Smooth muscle cell of bladder (primary cell): Measurements from ENCODE around the gene NEK11. TPM values are rescaled to one million over a fixed set of nuclear protein-coding genes. Genes with fewer than 3 reads are reported as not detected.

Experiments used
- total RNA-seq: library from RNA; depleted of rRNA; stranded (reverse); fragments of >200 nt; gene quantifications from 2 replicates; pipeline ENCODE4 v1.2.3, GENCODE V29; 2014

The NEK11 gene, protein sequence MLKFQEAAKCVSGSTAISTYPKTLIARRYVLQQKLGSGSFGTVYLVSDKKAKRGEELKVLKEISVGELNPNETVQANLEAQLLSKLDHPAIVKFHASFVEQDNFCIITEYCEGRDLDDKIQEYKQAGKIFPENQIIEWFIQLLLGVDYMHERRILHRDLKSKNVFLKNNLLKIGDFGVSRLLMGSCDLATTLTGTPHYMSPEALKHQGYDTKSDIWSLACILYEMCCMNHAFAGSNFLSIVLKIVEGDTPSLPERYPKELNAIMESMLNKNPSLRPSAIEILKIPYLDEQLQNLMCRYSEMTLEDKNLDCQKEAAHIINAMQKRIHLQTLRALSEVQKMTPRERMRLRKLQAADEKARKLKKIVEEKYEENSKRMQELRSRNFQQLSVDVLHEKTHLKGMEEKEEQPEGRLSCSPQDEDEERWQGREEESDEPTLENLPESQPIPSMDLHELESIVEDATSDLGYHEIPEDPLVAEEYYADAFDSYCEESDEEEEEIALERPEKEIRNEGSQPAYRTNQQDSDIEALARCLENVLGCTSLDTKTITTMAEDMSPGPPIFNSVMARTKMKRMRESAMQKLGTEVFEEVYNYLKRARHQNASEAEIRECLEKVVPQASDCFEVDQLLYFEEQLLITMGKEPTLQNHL
- 4.7 and 6.1 TPM in 2 replicates for total RNA-seq

DNA sequence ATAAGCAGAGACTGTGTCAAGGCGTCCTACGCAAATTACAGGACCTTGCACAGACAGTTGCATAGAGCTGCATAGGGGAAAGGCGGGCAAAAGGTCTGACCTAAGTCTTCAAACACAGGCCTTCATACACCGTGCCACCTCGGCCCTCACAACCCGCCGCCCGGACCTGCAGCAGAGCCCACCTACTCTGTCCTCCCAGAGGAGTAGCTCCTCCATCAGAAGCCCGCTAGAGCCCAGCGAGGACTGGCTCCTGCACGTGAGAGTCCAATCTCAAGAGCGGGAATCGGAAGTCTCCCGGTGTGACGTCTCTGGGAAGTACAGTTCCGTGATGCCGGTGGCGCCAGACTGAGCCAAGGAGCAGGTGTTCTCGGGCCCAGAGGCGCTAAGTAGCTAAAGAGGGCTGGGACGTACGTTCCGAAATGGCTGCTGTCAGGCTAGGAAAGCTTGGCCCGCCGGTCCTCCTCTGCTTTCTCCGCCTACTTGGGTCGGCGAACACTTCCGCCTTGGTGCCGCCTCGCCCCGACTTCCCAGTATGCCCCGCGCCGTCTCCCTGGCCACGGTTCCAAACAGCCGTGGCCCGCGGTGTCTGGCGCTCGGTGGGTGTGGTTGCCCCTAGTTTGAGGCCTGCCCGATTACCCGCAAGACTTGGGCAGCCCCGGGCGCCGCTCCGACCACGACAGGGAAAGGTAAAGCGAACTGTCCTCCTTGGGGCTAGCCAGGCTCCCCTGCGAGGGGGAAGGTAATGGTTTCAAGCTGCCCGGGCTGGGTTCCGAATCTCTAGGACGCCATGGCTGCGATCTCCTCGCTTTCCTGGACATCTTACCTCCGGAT is at the start of gene NEK11, which contains the start of gene ASTE1:
NEK11 (plus strand) TSS at position 557 of the 831 bp plus-strand sequence. CDS start 2,832 bp downstream, outside the sequence.
ASTE1 (minus strand) TSS at position 505 of the 831 bp plus-strand sequence. CDS start 1,519 bp downstream, outside the sequence.

DNA sequence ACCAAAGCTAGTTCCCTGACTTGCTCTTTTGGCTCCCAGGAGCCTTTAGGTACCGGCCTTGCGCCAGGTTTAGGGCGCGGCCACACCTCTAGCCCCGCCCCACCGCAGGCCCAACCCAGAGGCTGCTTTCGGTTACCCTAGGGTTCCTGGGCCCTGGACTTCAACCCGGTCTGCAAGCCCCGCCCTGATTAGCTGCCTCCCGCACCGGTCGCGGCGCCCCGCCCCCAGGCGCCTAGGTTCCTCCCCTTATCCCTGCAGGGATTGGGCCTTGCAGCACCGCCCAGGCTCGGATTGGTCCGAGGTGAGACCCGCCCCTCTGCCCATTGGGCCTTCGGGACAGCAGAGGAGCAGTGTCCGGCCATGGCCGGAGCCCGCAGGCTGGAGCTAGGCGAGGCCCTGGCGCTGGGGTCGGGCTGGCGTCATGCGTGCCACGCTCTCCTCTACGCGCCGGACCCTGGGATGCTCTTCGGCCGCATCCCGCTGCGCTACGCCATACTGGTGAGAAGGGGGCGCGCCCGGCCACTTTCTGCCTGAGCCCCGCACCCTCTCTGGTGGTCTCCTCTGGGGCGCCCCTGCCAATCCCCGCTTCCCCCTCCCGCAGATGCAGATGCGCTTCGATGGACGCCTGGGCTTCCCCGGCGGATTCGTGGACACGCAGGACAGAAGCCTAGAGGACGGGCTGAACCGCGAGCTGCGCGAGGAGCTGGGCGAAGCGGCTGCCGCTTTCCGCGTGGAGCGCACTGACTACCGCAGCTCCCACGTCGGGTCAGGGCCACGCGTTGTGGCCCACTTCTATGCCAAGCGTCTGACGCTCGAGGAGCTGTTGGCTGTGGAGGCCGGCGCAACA is 355.0 kb downstream of the NEK11 start, which contains the start of gene NUDT16:
NUDT16 (plus strand) TSS at position 330 of the 847 bp plus-strand sequence; CDS start at position 361, 31 bp downstream.

Other genes starting within 250 kb of the NEK11 start
- gene ATP2C1, start 132.8 kb upstream of the NEK11 start, total RNA-seq = 203 and 208 TPM in 2 replicates
- gene ASTE1, start 52 bp upstream of the NEK11 start, total RNA-seq = 4.6 and 6.5 TPM in 2 replicates